Measurements from ENCODE around the gene EPHA10.
"Not testable (repeated sequence)": the region's sequence is repeated elsewhere in the genome, so short reads cannot be mapped to it uniquely, and the experiment has no call there.

EPHA10 gene

GRCh38 chr1:37776946-37777516 lies 12.1 kb upstream of the EPHA10 start:
- no peak for FAIRE-seq
- no peak for DNase-seq (ENCODE audit: insufficient read length, low spot score)

GRCh38 chr1:37771440-37771839 lies 6.5 kb upstream of the EPHA10 start:
- not testable (repeated sequence) for DNase-seq (ENCODE audit: insufficient read length, low spot score); FAIRE-seq

GRCh38 chr1:37767488-37767887 lies 2.6 kb upstream of the EPHA10 start:
- DNase-seq (ENCODE audit: insufficient read length, low spot score) (no peak), FAIRE-seq (no peak)

GRCh38 chr1:37765916-37766664 lies 1.2 kb upstream of the EPHA10 start:
- DNase-seq (ENCODE audit: insufficient read length, low spot score): no peak
- no peak for FAIRE-seq

GRCh38 chr1:37764414-37764825 lies 500 bp downstream of the EPHA10 start:
- DNase-seq (ENCODE audit: insufficient read length, low spot score) (peak; percentile 47), FAIRE-seq (no peak)

- DNase-seq (ENCODE audit: insufficient read length, low spot score) (no peak), FAIRE-seq (no peak)
These were observed 1.0 kb downstream of the EPHA10 start for GRCh38 chr1:37763791-37764413.

- no peak for FAIRE-seq
These were observed 2.4 kb downstream of the EPHA10 start for GRCh38 chr1:37762516-37762915.

GRCh38 chr1:37761416-37762095 lies 3.4 kb downstream of the EPHA10 start:
- DNase-seq (ENCODE audit: insufficient read length, low spot score) (no peak), FAIRE-seq (no peak)

More at GRCh38 chr1:37762516-37762915, 2.4 kb downstream of the EPHA10 start:
- no peak for DNase-seq (ENCODE audit: insufficient read length, low spot score)

GRCh38 chr1:37759451-37759850 lies 5.5 kb downstream of the EPHA10 start:
- DNase-seq (ENCODE audit: insufficient read length, low spot score): no peak

GRCh38 chr1:37755951-37756560 lies 8.9 kb downstream of the EPHA10 start:
- FAIRE-seq: no peak

More at GRCh38 chr1:37759451-37759850, 5.5 kb downstream of the EPHA10 start:
- no peak for FAIRE-seq

GRCh38 chr1:37755290-37755689 lies 9.6 kb downstream of the EPHA10 start:
- no peak for FAIRE-seq
- DNase-seq (ENCODE audit: insufficient read length, low spot score): no peak

More at GRCh38 chr1:37755951-37756560, 8.9 kb downstream of the EPHA10 start:
- no peak for DNase-seq (ENCODE audit: insufficient read length, low spot score)

GRCh38 chr1:37753473-37754321 lies 11.2 kb downstream of the EPHA10 start:
- no peak for DNase-seq (ENCODE audit: insufficient read length, low spot score)
- FAIRE-seq: no peak

- DNase-seq (ENCODE audit: insufficient read length, low spot score): peak; percentile 34
- FAIRE-seq: no peak
These were observed 12.1 kb downstream of the EPHA10 start for GRCh38 chr1:37752583-37753471.

GRCh38 chr1:37752213-37752582 lies 12.7 kb downstream of the EPHA10 start:
- DNase-seq (ENCODE audit: insufficient read length, low spot score): no peak
- FAIRE-seq: no peak

- no peak for DNase-seq (ENCODE audit: insufficient read length, low spot score)
These were observed 16.4 kb downstream of the EPHA10 start for GRCh38 chr1:37748565-37748964.

GRCh38 chr1:37746806-37747205 lies 18.1 kb downstream of the EPHA10 start:
- no peak for DNase-seq (ENCODE audit: insufficient read length, low spot score)
- no peak for FAIRE-seq

More at GRCh38 chr1:37748565-37748964, 16.4 kb downstream of the EPHA10 start:
- no peak for FAIRE-seq

GRCh38 chr1:37741662-37742061 lies 23.3 kb downstream of the EPHA10 start:
- no peak for DNase-seq (ENCODE audit: insufficient read length, low spot score)
- no peak for FAIRE-seq

- no peak for FAIRE-seq
- DNase-seq (ENCODE audit: insufficient read length, low spot score): no peak
These were observed 23.8 kb downstream of the EPHA10 start for GRCh38 chr1:37741130-37741529.

- FAIRE-seq (no peak), DNase-seq (ENCODE audit: insufficient read length, low spot score) (no peak)
These were observed 25.7 kb downstream of the EPHA10 start for GRCh38 chr1:37739222-37739621.

Data from HTR-8/SVneo (cell line).